Pericardium fibroblast (primary cell): ENCODE results near the gene TPPP. TPM values are rescaled to one million over a fixed set of nuclear protein-coding genes. Genes with fewer than 3 reads are reported as not detected.

Experiments
- total RNA-seq: library from RNA; depleted of rRNA; stranded (reverse); fragments of >200 nt; gene quantifications from 2 replicates; pipeline ENCODE4 v1.2.3, GENCODE V29; 2015

TPPP gene
- 0.17 and 0.35 TPM in 2 replicates for total RNA-seq

DNA sequence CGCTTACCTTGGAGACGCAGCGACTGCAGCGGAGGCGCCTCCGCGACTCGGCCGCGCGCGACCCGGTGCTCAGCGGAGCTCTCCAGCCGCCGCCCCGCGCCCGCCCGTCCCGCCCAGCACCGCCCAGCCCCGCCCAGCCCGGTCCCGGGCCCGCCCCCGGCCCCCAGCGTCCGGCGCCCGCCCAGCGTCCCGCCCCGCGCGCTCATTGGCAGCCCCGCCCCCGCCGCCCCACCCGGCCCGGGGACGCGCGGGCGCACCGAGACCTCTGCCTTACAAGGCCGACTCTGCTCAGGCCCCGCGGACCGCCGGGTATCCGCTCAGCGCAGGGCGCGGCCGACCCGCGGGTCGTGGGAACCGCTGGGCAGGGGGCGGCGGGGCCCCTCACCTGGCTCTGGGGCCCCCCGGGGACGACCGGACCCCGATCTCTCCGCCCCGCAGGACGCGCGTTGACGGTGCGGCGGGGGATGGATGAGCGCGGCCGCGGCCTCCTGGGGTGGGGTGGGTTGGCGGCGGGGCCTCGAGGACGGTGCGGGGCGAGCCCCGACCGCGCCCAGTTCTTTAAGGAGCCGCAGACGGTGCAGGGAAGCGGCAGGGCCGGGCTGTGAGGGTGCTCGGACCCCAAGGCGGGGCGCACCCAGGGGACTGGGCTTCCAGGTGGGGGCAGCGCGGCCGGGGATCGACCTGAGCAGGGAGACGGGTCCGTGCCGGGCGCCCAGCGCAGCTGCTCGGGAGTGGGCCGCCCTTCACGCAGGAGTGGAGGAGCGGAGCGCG, at the start of gene TPPP:
Gene TPPP (minus strand): TSS at position 82 of the 771 bp plus-strand sequence. CDS start 15,292 bp downstream, outside the sequence.

DNA sequence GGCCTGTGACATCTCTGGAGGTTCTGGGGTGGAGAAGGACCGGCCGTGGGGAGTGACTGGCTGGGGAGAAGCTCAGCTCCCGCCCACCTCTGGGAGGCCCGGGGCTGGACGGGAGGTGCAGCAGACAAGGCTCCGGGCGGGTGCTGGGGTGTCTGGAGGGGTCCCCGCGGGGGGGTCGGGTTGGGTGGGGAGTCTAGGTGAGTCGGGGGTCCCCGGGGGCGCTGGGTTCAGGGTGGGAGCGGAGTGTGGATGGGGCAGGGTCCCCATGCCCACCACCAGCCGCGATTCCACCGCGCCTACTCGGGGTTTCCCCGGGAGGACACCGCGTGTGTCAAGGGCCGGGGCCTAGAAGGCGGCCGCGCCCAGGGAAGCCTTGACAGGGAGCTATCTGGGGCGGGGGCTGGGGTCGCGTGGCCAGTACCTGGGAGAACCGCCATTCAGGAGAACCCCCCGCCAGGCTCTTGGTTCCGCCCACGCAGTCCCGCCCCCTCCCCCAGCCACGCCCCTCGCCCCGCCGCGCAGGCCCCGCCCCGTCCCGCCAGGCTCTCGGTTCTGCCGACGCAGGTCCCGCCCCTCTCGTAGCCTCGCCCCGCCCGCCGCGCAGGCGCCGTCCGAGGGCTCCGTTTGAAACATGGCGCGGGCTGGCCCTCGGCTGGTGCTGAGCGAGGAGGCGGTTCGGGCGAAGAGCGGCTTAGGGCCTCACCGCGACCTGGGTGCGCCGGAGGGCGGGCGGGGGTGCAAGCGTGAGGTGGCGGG, 81.2 kb downstream of the TPPP start, which contains the start of gene CEP72:
Gene CEP72 (plus strand): TSS at position 610 of the 756 bp plus-strand sequence. CDS start 22 bp downstream, at position 632.

Other genes with a start within 250 kb of the TPPP start
- 2.2 and 3.2 TPM in 2 replicates for gene SLC9A3, start 168.9 kb downstream of the TPPP start, total RNA-seq
- 1.2 and 4.3 TPM in 2 replicates for gene CEP72, start 81.0 kb downstream of the TPPP start, total RNA-seq
- not detected in 2 replicates for gene ZDHHC11B, start 91.4 kb upstream of the TPPP start, total RNA-seq
- 0.47 and 0.85 TPM in 2 replicates for gene ZDHHC11, start 157.6 kb upstream of the TPPP start, total RNA-seq
- 14.9 and 23.5 TPM in 2 replicates for gene BRD9, start 199.4 kb upstream of the TPPP start, total RNA-seq
- 2.0 and 3.8 TPM in 2 replicates for gene TRIP13, start 199.5 kb upstream of the TPPP start, total RNA-seq